Measurements from ENCODE around the gene STX11. TPM values are rescaled to one million over a fixed set of nuclear protein-coding genes. Genes with fewer than 3 reads are reported as not detected.

STX11 gene
- total and polyA plus RNA-seq, 8 donors: 2.2 to 11.7 (median 2.6) TPM; not detected in 1

- no peak for TF ChIP-seq CTCF (IDR thresholded peaks at IDR 0.05)
- TF ChIP-seq EP300 (IDR thresholded peaks at IDR 0.05): no peak
- no peak for TF ChIP-seq POLR2AphosphoS5 (IDR thresholded peaks at IDR 0.05)
- TF ChIP-seq POLR2A (IDR thresholded peaks at IDR 0.05): no peak
- H3K36me3 ChIP-seq: no peaks in the 10 kb centered on the region
- no peak for DNase-seq
- no peaks in the 10 kb centered on the region for H3K9me3 ChIP-seq
- 54 to 67% (median 63%) methylated on average over 4 of the region's 4 CpGs for WGBS, 5 donors
- H3K4me3 ChIP-seq: no peak overlapping the region
- no peaks in the 10 kb centered on the region for H3K27me3 ChIP-seq
- no peak overlapping the region for H3K27ac ChIP-seq
- intact Hi-C loops (cut with DNase I; ENCODE audit: low total_unique reads): no loop called here
- H3K4me1 ChIP-seq: peaks cover 0 to 8% (median 0%) of the 10 kb centered on the region in 4 donors
Observed at GRCh38 chr6:144232176-144232831, 82.0 kb downstream of the STX11 start.

- Histone ChIP-seq H3K27me3 (no peaks in the 10 kb centered on the region), H3K9me3 (no peaks in the 10 kb centered on the region), H3K4me1 (peaks cover 0 to 8% (median 0%) of the 10 kb centered on the region in 4 donors), H3K36me3 (no peaks in the 10 kb centered on the region), H3K4me3 (no peak overlapping the region), H3K27ac (no peak overlapping the region)
- intact Hi-C loops (cut with DNase I; ENCODE audit: low total_unique reads): no loop called here
- WGBS, 5 donors: 66 to 85% (median 72%) methylated on average over 2 of the region's 2 CpGs
- no peak for TF ChIP-seq POLR2A (IDR thresholded peaks at IDR 0.05)
- TF ChIP-seq POLR2AphosphoS5 (IDR thresholded peaks at IDR 0.05): no peak
- no peak for TF ChIP-seq CTCF (IDR thresholded peaks at IDR 0.05)
- no peak for TF ChIP-seq EP300 (IDR thresholded peaks at IDR 0.05)
- DNase-seq: no peak
Observed at GRCh38 chr6:144232832-144233230, 82.5 kb downstream of the STX11 start.

GRCh38 chr6:144234399-144234798 lies 84.1 kb downstream of the STX11 start:
- no peaks in the 10 kb centered on the region for H3K9me3 ChIP-seq
- DNase-seq: no peak
- 81 to 88% (median 87%) methylated on average over 3 of the region's 3 CpGs for WGBS, 5 donors
- H3K36me3 ChIP-seq: no peaks in the 10 kb centered on the region
- intact Hi-C loops (cut with DNase I; ENCODE audit: low total_unique reads): no loop called here
- TF ChIP-seq POLR2A (IDR thresholded peaks at IDR 0.05) (no peak), POLR2AphosphoS5 (IDR thresholded peaks at IDR 0.05) (no peak), EP300 (IDR thresholded peaks at IDR 0.05) (no peak), CTCF (IDR thresholded peaks at IDR 0.05) (no peak)
- no peak overlapping the region for H3K27ac ChIP-seq
- peaks cover 0 to 8% (median 0%) of the 10 kb centered on the region in 4 donors for H3K4me1 ChIP-seq
- H3K27me3 ChIP-seq: no peaks in the 10 kb centered on the region
- no peak overlapping the region for H3K4me3 ChIP-seq

GRCh38 chr6:144234935-144235334 lies 84.6 kb downstream of the STX11 start:
- H3K4me3 ChIP-seq: no peak overlapping the region
- H3K9me3 ChIP-seq: no peaks in the 10 kb centered on the region
- peaks cover 0 to 8% (median 0%) of the 10 kb centered on the region in 4 donors for H3K4me1 ChIP-seq
- H3K27ac ChIP-seq: no peak overlapping the region
- intact Hi-C loops (cut with DNase I; ENCODE audit: low total_unique reads): no loop called here
- no peaks in the 10 kb centered on the region for H3K27me3 ChIP-seq
- TF ChIP-seq EP300 (IDR thresholded peaks at IDR 0.05) (no peak), POLR2A (IDR thresholded peaks at IDR 0.05) (no peak), CTCF (IDR thresholded peaks at IDR 0.05) (no peak), POLR2AphosphoS5 (IDR thresholded peaks at IDR 0.05) (no peak)
- no peaks in the 10 kb centered on the region for H3K36me3 ChIP-seq
- DNase-seq: no peak
- 74 to 87% (median 84%) methylated on average over 4 of the region's 4 CpGs for WGBS, 5 donors

Other genes starting within 250 kb of the STX11 start
- 10 to 100 TPM; 13.4 to 94.9 (median 25.9) TPM for gene PLAGL1, start 142.3 kb upstream of the STX11 start, total RNA-seq
- gene PLAGL1, start 142.3 kb upstream of the STX11 start, polyA plus RNA-seq: 10 to 100 TPM; 11.2 to 13.8 (median 13.6) TPM
- gene SF3B5, start 54.9 kb upstream of the STX11 start, total RNA-seq: 100 to 1,000 TPM in 4 of 5 donors, 10 to 100 TPM in 1; 41.3 to 196 (median 170) TPM
- 100 to 1,000 TPM; 166 to 246 (median 202) TPM for gene SF3B5, start 54.9 kb upstream of the STX11 start, polyA plus RNA-seq
- 100 to 1,000 TPM in 4 of 5 donors, 10 to 100 TPM in 1; 60.3 to 218 (median 190) TPM for gene UTRN, start 134.8 kb downstream of the STX11 start, total RNA-seq
- gene UTRN, start 134.8 kb downstream of the STX11 start, polyA plus RNA-seq: 10 to 100 TPM in 2 of 3 donors, 1 to 10 TPM in 1; 5.4 to 16.0 (median 12.0) TPM

Data from stomach (tissue), 9 donors.